Measurements from ENCODE around the gene ARRDC4.

GRCh38 chr15:97986781-97987180, 26.3 kb downstream of the ARRDC4 start:
- TF ChIP-seq POLR2A (IDR thresholded peaks at IDR 0.05; ENCODE audit: low read length): no peak
- TF ChIP-seq GATA1 (IDR thresholded peaks at IDR 0.05; ENCODE audit: low read depth, low read length): no peak
